ENCODE measurements around the gene PPIL6.

GRCh38 chr6:109488001-109488400, 47.6 kb upstream of the PPIL6 start:
- no peak for TF ChIP-seq PBX3 (IDR thresholded peaks at IDR 0.05)
- TF ChIP-seq SMC3 (IDR thresholded peaks at IDR 0.05; ENCODE audit: low read depth, low read length) = no peak
- TF ChIP-seq, protein P1, sequence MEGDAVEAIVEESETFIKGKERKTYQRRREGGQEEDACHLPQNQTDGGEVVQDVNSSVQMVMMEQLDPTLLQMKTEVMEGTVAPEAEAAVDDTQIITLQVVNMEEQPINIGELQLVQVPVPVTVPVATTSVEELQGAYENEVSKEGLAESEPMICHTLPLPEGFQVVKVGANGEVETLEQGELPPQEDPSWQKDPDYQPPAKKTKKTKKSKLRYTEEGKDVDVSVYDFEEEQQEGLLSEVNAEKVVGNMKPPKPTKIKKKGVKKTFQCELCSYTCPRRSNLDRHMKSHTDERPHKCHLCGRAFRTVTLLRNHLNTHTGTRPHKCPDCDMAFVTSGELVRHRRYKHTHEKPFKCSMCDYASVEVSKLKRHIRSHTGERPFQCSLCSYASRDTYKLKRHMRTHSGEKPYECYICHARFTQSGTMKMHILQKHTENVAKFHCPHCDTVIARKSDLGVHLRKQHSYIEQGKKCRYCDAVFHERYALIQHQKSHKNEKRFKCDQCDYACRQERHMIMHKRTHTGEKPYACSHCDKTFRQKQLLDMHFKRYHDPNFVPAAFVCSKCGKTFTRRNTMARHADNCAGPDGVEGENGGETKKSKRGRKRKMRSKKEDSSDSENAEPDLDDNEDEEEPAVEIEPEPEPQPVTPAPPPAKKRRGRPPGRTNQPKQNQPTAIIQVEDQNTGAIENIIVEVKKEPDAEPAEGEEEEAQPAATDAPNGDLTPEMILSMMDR (IDR thresholded peaks at IDR 0.05) = no peak
- TF ChIP-seq SIN3A (IDR thresholded peaks at IDR 0.05; ENCODE audit: borderline replicate concordance, low read depth, low read length) = no peak
- no peak for TF ChIP-seq NFIC (IDR thresholded peaks at IDR 0.05; ENCODE audit: borderline replicate concordance)
- TF ChIP-seq USF1 (IDR thresholded peaks at IDR 0.05; ENCODE audit: borderline replicate concordance, low read depth) = no peak
- no peak for TF ChIP-seq RAD21 (IDR thresholded peaks at IDR 0.05; ENCODE audit: low read length)
- no peak for TF ChIP-seq RFX5 (IDR thresholded peaks at IDR 0.05; ENCODE audit: low read length)
- TF ChIP-seq MXI1 (IDR thresholded peaks at IDR 0.05; ENCODE audit: low read depth, low read length) = no peak
- no peak for TF ChIP-seq IRF3 (IDR thresholded peaks at IDR 0.05; ENCODE audit: low read depth, low read length)
- TF ChIP-seq TAF1 (IDR thresholded peaks at IDR 0.05; ENCODE audit: borderline replicate concordance, low read depth, low read length) = no peak
- no peak for TF ChIP-seq ZBTB33 (IDR thresholded peaks at IDR 0.05; ENCODE audit: borderline replicate concordance, low read depth)
- TF ChIP-seq, protein P2, sequence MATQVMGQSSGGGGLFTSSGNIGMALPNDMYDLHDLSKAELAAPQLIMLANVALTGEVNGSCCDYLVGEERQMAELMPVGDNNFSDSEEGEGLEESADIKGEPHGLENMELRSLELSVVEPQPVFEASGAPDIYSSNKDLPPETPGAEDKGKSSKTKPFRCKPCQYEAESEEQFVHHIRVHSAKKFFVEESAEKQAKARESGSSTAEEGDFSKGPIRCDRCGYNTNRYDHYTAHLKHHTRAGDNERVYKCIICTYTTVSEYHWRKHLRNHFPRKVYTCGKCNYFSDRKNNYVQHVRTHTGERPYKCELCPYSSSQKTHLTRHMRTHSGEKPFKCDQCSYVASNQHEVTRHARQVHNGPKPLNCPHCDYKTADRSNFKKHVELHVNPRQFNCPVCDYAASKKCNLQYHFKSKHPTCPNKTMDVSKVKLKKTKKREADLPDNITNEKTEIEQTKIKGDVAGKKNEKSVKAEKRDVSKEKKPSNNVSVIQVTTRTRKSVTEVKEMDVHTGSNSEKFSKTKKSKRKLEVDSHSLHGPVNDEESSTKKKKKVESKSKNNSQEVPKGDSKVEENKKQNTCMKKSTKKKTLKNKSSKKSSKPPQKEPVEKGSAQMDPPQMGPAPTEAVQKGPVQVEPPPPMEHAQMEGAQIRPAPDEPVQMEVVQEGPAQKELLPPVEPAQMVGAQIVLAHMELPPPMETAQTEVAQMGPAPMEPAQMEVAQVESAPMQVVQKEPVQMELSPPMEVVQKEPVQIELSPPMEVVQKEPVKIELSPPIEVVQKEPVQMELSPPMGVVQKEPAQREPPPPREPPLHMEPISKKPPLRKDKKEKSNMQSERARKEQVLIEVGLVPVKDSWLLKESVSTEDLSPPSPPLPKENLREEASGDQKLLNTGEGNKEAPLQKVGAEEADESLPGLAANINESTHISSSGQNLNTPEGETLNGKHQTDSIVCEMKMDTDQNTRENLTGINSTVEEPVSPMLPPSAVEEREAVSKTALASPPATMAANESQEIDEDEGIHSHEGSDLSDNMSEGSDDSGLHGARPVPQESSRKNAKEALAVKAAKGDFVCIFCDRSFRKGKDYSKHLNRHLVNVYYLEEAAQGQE (IDR thresholded peaks at IDR 0.05; ENCODE audit: low read depth, low read length) = no peak
- no peak for TF ChIP-seq EZH2phosphoT487 (IDR thresholded peaks at IDR 0.05; ENCODE audit: borderline replicate concordance, low read depth)
